A673 (cell line): ENCODE data around the gene SH3TC2.

Source experiments
- EZH2 ChIP-seq: fragments of 200-600 bp; sonication (generic); IDR thresholded peaks from 2 replicates; pipeline ENCODE4 v1.6.1; 2017; ENCODE audit warnings: borderline replicate concordance, low read depth, mild to moderate bottlenecking, mixed read lengths, antibody characterized with exemption, low read length; ENCODE audit not compliant: poor library complexity, severe bottlenecking
- TF ChIP-seq, protein P1 (sequence below): fragments of 300-800, 200-600 bp; sonication (generic); conservative IDR thresholded peaks from 2 replicates; pipeline ENCODE4 v1.5.1; 2017; ENCODE audit warnings: low read depth, mild to moderate bottlenecking, antibody characterized with exemption, low read length, moderate library complexity, mixed read lengths

DNA sequence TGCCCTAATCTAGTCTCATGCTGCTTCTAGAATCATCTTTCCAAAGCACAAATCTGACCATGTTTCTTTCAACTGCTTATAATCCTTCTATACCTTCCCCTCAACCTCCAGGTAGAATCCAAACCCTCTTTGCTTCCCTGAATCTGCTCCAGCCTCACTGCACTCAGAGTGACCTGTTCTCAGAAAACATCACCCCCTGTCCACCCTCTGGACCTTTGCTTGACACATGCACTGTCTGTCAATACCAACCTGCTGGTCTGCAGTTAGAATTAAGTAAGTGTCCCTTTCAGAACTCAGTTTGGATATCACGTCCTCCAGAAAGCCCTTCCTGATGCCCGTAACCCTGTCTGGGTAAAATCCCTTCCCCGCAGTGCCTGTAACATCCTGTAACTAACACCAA is 63.1 kb downstream of the SH3TC2 start:
- TF ChIP-seq, protein P1, sequence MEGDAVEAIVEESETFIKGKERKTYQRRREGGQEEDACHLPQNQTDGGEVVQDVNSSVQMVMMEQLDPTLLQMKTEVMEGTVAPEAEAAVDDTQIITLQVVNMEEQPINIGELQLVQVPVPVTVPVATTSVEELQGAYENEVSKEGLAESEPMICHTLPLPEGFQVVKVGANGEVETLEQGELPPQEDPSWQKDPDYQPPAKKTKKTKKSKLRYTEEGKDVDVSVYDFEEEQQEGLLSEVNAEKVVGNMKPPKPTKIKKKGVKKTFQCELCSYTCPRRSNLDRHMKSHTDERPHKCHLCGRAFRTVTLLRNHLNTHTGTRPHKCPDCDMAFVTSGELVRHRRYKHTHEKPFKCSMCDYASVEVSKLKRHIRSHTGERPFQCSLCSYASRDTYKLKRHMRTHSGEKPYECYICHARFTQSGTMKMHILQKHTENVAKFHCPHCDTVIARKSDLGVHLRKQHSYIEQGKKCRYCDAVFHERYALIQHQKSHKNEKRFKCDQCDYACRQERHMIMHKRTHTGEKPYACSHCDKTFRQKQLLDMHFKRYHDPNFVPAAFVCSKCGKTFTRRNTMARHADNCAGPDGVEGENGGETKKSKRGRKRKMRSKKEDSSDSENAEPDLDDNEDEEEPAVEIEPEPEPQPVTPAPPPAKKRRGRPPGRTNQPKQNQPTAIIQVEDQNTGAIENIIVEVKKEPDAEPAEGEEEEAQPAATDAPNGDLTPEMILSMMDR, result no peak
- TF ChIP-seq EZH2, result no peak
